Caki2 (cell line): Measurements from ENCODE around the gene TTC28. TPM values are rescaled to one million over a fixed set of nuclear protein-coding genes. Genes with fewer than 3 reads are reported as not detected.

Experiments
- DNase-seq: peaks from one replicate; pipeline ENCODE4 v3.0.0-alpha.2; 2015; ENCODE audit warnings: low read depth
- in situ Hi-C: cut with HindIII; loops from 2 replicates; pipeline ENCODE4 v1.10.0; 2016; ENCODE audit warnings: low sequenced_read_pairs, low pct_unique_long_range_greater_than_20kb, mixed read lengths
- total RNA-seq: library from RNA; depleted of rRNA; stranded (reverse); fragments of >200 nt; shearing (Covaris generic); gene quantifications from 2 replicates; pipeline ENCODE4 v1.2.3, GENCODE V29; 2014; ENCODE audit warnings: low replicate concordance

The TTC28 gene
- total RNA-seq, 1 experiment from 2014 or later, result 9.8 TPM

DNA sequence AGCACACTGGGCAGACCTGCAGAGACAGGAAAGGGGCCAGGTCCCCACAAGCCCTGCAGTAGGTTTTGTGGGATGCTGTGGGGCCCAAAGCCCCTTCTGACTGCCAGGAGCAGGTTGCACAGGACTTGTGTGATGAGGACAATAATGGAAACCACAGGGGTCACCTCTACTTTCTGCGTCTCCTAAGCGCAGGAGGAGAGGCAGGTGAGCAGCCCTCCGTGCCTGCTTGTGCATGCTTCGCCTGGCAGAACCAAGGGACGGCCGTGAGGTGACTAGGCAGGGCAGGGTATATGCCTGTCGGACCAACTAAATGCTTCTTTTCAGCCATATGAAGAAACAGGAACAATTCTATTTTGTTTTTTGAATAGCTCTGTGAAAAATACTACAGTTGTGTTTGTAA lies 682.7 kb downstream of the TTC28 start:
- in situ Hi-C loops, result no loop called here
- no peak for DNase-seq

DNA sequence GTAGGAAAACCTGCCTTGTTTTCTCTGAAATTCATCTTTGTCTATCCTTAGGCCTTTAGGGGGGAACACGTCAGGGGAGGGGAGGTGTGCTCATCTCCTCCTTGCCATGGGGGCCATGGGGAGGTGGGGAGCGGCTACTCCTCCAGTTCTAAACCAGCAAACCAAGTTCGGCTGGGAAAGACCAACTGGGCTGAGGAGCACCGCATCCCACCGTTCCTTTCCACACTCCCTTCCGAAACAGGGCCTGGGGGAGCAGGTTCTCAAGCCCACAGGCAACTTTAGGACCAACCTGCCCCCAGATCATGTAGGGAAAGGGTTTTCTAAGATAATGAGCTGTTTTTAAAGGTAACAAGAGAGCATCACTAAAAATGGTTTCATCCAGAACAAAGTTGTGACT lies 683.1 kb downstream of the TTC28 start:
- in situ Hi-C loops, result no loop called here
- no peak for DNase-seq

DNA sequence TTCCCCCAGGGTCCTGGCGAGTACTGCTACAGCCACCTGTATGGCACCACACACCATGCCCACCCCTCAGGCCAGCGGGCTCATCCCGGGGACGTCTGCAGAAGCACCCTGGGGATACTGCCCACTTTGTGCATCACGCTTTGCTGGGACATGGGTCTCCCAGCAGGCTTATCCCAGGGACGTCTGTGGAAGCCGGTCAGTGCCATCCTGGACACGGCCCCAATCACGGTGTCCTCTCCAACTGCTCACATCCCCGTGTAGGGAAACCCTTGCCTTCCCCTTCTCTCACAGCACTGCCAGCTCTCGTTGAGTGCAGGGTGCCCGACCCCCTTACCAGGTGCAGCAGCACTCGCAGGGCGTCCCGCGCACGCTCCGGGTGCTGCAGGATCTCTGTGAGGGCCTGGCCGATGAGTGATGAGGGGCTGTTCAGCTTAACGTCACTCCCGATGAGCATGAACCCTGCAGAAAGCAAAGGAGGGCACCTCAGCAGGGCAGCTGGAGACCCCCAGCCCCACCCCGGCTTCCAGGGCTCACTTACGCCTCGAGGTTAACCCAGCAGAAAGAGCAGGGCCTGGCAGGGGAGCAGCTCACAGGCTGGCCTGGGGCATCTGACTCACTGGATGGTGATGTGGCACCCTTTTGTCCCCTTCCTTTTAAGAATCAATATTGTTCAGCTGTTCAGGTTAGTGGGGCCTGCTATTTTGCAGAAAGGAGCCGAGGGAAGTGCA lies 683.7 kb downstream of the TTC28 start:
- in situ Hi-C loops, result no loop called here
- DNase-seq, result no peak

DNA sequence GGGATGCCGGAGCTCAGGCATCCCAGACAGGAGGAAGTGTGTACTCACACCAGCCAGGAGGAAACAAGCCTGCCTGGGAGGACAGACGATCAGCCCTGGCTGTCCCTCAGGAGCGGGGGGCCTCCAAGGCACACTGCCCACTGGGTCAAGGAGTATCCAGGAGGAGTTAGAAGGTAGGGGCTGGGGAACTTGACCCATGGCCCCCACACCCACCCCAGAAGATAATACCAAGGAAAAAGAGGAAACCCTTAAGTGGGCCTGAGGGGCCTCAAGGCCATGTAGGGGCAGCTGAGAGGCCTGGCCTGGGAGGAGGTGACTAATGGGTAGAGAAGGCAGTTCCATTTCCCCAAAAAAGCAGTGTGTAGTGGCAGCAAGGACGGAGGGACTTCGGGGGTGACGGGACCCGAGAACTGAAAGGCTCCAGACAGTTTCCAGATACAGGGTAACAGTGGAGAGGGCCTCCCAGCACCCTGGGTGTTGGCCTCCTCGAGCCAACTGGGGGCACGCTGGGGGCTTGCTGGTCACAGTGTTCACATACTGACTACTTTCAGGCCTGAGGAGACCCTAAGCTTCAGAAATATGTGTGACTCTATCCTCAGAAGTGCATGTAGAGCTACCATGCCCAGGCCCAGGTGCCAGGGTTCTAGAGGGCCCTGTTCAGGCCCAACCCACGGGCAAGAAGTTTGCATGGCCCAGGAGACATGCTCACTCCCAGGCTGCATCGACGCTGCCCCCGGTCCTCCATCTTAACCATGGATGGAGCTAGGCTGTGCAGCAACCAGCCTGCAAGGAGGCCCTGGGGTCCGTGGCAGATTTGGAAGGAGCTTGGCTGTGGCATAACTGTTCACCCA lies 684.9 kb downstream of the TTC28 start:
- in situ Hi-C loops, result no loop called here
- DNase-seq, result no peak

DNA sequence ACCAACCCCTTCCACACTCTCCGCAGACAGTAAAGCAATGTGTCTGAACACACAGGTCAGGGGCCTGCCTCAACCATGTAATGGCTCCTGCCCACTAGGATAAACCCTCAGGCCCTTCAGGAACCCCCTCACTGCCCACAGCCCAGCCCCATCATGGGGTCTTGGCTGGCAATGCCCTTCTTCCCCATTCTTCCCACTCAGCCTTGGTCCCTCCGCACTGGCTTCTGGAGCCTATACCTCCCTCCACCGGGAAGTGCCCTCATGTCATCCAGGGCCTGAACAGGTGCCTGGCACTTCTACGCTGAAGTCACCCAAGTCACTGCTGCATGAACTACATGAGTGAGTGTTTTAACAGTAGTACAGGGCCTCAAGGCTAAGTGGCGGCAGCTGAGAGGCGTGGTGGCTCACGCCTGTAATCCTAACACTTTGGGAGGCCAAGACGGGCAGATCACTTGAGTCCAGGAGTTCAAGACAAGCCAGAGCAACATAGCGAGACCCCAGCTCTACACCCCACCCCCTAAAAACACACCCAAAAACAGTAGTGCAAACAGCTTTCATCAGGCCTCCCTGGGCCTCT lies 685.8 kb downstream of the TTC28 start:
- no peak for DNase-seq
- in situ Hi-C loops, result no loop called here

DNA sequence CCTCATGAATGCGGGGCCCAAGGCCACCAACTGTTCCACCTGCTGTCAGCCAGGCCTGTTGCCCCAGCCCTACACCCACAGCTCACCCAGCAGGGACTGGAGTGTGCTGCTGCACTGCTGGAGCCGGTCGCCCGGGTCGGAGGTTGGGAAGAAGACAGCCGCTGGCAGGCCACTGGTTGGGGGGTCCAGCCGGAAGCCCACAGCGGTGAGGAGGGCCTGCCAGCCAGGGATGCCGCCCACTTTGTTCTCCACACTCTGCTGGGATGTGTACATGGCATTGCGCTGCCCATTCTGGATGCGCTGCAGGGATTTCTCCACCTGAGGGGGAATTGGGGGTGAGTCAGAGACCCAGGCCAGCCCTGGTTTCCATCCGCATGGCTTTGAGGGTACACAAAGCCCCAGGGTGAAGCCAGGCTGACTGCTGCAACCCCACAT lies 686.4 kb downstream of the TTC28 start:
- no peak for DNase-seq
- in situ Hi-C loops, result no loop called here

DNA sequence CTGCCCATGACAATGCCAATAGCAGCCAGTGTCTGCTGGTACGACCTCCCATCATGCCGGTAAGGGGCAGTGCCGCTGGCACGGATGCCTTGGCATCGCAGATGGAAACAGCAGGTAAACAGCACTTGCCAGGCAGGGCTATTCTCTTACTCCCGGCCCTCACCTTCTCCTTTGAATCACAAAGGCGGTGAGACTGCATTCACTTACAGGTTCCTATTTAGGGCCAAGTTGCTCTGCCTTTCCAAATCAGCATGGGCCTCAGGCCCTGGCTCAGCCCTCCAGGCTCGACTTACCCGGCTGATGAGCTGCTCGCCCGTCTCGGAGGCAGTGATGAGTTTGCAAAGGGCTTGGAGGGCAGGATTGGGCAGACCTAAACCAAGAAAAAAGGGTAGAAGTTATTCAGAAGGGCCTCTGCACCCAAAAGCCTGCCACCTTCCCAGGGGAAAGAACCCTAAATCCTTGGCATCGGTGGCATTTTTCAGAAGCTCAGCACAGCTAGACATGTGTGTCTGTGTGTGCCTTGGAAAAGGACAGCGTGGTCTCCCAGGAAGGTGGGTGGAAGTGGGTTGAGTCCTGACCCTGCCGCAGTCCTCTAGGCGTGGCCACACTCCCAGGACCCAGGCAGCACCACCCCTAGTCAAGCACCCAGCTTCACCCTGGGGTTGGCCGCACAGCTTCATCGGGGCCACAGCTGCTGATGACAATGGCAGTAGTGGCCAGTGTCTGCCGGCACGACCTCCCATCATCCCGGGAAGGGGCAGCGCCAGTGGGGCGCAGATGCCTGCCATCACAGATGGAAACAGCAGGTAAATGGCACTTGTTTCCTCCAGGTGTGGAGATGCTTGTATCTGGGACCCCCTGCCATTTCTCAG lies 687.1 kb downstream of the TTC28 start:
- in situ Hi-C loops, result no loop called here
- no peak for DNase-seq

DNA sequence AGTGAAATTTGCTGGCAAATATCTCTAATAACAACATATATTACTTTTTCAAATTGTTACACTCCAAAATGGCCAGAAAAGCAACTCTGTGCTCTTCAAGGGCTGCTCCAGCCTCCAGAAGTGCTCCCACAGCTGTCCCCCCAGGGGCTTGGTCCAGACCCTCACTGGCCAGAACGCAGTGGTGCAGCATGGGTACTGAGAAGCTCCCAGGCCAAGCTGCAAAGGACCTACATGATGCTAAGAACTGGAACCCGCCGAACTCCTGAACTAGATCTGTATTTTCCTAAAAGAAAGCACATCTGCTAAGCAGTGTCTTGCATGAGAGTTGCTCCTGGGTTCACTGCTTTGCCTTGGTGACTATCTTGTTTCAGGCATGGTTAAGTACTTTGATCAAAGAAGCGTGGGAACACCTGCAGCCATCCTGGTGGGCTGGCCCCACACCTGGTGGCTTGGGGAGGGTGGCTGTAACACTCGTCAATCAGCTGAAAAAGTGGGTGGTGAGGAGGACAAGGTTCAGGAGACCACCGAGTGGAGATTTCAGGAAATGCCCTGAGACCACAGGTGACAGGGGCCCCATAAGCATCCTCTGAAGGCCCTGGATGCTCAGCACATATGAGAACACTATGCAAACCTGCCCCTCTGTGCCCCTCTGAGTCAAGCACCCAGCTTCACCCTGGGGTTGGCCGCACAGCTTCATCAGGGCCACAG lies 687.9 kb downstream of the TTC28 start:
- no peak for DNase-seq
- in situ Hi-C loops, result no loop called here

DNA sequence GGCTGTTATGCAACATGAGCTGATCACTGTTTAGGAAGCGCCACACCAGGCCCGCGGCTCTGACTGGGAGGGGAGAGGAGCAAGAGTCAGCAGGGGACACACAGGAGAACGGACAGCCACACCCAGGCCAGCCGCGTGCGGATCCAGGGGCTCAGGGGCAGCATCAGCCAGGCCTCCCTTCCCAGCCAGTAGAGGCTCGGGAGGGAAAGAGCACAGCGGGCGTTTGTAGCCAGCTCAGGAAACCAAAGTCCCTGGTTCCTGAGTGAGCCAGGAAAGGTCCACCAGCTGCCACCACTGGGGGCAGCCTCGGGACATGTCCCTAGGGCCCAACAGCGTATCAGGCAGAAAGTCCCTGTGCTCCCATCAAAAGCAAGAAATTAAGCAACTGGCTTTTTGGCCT lies 688.8 kb downstream of the TTC28 start:
- peak; percentile 22 for DNase-seq

DNA sequence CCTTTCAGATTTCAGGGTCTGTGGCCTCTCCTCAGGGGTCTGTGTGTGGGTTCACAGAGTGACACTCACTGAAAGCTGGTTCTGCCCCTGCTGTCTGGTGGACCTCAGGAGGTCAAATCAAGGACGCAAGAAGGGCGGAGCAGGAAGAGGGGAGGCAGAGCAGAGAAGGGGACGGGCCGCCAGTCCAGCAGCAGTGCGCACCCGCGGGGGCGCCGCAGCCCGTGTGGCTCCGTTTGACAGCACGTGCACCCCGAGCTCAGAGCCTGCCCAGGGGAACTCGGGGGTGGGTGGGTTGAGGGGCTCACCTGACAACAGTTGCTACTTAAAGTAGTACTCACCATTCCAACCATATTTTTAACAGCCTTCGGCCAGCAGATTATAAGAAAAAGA lies 689.2 kb downstream of the TTC28 start:
- in situ Hi-C loops, result no loop called here
- DNase-seq, result no peak

More for the DNA sequence above, 688.8 kb downstream of the TTC28 start:
- in situ Hi-C loops, result no loop called here

DNA sequence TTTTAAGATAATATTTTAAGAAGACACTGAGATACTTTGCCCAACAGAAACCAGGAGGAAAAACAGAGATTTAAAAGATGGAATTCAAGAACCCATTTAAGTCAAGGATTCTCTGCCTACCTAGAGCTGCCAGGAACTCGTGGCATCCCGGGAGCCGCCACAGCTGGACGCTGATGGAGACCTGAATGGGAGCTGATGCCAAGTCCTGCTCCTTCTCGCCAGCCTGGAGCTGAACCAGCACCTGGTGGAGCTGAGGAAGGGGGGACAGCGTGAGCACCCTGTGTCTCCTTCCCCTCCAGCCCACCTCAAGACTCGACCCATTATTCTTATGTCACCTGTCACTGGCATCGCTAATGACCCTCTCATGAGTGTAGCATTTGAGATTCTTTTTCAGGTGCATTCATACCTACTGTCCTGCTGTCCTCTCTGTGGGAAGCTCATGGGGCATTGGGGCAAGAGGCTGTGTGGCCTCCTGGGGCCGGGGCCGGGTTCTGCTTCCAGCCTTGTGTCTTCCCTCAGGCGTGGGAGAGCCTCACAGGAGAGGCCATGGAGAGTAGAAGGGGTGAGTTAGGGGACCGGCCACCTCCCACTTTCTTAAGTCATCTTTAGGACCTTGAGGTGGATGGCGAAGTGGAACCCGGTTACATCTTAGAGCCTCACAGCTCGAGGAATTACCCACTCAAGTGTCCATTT lies 689.7 kb downstream of the TTC28 start:
- no peak for DNase-seq
- in situ Hi-C loops, result no loop called here

DNA sequence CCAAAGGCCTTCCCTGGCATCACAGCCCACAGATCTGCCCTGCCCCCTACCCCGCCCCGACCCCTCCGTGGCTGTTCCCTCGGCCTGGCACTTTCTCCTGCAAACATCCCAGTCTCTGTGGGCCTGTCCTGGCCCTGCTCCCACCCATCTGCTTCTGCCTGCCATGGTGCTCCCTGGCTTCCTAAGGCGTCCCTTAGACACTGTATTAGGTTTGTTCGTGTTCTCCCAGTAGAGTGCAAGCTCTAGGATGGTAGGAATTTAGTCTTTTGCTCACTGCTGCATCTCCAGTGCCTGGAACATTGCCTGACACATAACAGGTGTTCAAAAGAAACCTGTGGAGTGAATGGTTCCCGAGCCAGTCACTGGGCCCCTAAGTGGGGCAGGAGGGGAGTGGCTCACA lies 690.9 kb downstream of the TTC28 start:
- no peak for DNase-seq
- in situ Hi-C loops, result no loop called here

DNA sequence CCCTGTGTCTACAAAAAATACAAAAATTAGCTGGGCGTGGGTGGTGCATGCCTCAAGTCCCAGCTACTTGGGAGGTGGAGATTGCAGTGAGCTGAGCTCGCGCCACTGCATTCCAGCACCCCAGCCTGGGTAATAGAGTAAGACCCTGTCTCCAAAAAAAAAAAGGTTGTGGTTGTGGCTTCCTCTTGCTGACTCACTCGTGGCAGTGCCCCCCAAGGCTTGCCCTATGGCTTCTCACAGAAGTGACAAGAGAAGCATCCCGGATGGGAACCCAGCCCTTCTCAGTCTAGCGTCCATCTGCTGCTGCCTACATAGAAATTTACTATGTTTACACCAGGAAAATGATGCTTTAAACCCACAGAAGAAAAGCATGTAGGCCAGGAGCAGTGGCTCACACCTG lies 692.1 kb downstream of the TTC28 start:
- in situ Hi-C loops, result no loop called here
- no peak for DNase-seq

DNA sequence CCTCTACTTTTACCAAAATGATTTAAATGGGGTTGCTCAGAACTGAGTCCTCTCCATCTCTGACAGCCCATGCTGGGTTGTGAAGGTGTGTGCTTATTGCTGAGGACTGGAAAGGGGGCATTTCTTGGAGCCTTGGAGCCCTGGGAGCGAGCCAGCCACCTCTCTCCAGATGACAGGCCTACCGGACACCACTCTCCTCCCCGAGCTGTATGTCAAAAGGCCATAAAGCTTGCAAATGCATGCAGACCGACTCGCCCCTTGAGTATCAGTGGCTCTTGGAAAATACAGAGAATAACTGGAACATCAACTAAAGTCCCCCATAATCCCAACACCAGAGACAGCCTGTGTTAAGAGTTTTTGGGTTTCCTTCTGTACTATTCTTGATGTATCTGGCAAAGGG lies 692.7 kb downstream of the TTC28 start:
- in situ Hi-C loops, result no loop called here

DNA sequence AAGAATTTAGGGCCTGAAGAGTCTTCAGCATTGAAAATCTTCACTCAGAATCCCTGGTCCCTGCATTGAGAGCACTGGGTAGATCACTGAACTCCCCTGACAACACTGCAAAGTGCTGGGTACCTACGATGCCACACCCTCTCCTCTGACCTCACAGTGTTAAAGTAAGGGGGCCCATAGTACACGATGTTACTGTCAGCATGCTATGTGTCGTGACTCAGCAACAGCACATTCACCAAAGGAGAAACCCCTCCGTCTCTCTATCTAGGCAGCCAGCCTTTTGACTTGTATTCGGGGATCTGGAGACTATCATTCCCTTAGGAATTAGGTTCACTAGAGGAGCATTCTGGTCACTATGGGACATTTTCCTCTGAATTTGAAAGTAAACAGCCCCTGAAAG lies 693.2 kb downstream of the TTC28 start:
- in situ Hi-C loops, result no loop called here
- DNase-seq, result no peak

More for the DNA sequence above, 692.7 kb downstream of the TTC28 start:
- DNase-seq, result no peak

DNA sequence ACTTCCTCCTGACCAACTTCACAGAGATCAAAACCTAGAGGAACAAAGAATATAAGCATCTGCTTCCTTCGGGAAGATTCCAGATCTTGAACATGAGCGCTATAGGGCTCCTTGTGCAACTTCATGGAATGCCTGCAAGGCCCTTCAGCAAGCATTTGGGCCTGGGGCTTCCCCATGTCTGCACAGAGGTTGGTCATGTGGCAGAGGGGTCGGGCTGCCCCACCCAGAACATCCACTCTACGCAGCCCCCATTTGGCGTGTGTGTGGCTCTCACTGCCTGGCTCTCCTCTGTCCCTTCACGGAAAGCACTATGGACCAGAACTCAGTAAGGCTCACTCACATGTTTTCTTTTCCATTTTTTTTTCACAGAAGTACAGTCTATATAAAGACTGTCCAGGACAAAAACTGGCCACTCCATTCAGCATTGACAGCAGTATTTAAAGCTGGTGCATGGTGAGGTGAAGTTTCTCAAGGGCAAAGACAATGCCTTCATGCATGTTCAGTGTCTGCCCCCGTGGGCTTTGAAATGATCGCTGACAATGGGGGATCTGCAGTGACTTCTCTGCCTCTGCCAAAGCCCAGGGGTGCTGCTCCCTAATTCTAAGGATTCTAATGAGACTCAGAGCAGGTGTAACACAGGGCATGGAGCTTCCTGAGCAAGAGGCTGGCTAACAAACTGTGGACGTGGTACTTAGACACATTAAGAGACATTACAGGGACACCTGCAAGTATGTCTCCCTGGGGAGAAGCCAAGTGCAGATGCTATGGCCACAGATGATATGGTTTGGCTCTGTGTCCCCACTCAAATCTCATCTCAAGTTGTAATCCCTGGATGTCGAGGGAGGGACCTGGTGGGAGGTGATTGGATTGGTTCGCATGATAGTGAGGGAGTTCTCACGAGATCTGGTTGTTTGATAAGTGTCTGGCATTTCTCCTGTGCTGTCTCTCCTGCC lies 694.0 kb downstream of the TTC28 start:
- no peak for DNase-seq
- in situ Hi-C loops, result no loop called here
